ENCODE results near the gene CATSPER3.

- TF ChIP-seq CTCF (optimal IDR thresholded peaks at IDR 0.05 in 1 of 3, IDR thresholded peaks at IDR 0.05 in 1 of 3, conservative IDR thresholded peaks at IDR 0.05 in 1 of 3; ENCODE audit: extremely low read depth in 1 of 3, insufficient read depth in 2 of 3, low read length in 3 of 3) (no peak), EZH2 (IDR thresholded peaks at IDR 0.05; ENCODE audit: low read length) (no peak)
Measured at GRCh38 chr5:135038205-135038812, 70.6 kb downstream of the CATSPER3 start.
